ENCODE measurements around the gene SPAG7.

SPAG7 gene

GRCh38 chr17:4950075-4950745 is 17.4 kb downstream of the SPAG7 start:
- DNase-seq (ENCODE audit: low spot score), result no peak

GRCh38 chr17:4949321-4950074 is 18.1 kb downstream of the SPAG7 start:
- no peak for DNase-seq (ENCODE audit: low spot score)

- peak; percentile 88 for DNase-seq (ENCODE audit: low spot score)
Measured at GRCh38 chr17:4948931-4949320, 18.7 kb downstream of the SPAG7 start.

GRCh38 chr17:4948166-4948930 is 19.3 kb downstream of the SPAG7 start, which contains the start of gene PFN1:
PFN1 (minus strand) TSS chr17:4948530; CDS start chr17:4948394, 136 bp downstream.
- DNase-seq (ENCODE audit: low spot score), result peak; percentile 89

GRCh38 chr17:4947411-4948165 is 20.0 kb downstream of the SPAG7 start:
- no peak for DNase-seq (ENCODE audit: low spot score)

- DNase-seq (ENCODE audit: low spot score), result no peak
Measured at GRCh38 chr17:4947010-4947410, 20.6 kb downstream of the SPAG7 start.

- no peak for DNase-seq (ENCODE audit: low spot score)
Measured at GRCh38 chr17:4946312-4946976, 21.2 kb downstream of the SPAG7 start.

- no peak for DNase-seq (ENCODE audit: low spot score)
Measured at GRCh38 chr17:4945944-4946280, 21.7 kb downstream of the SPAG7 start.

GRCh38 chr17:4945176-4945943 is 22.3 kb downstream of the SPAG7 start:
- no peak for DNase-seq (ENCODE audit: low spot score)

GRCh38 chr17:4944554-4945175 is 23.0 kb downstream of the SPAG7 start:
- DNase-seq (ENCODE audit: low spot score), result no peak

GRCh38 chr17:4944163-4944553 is 23.5 kb downstream of the SPAG7 start:
- no peak for DNase-seq (ENCODE audit: low spot score)

GRCh38 chr17:4942760-4943508 is 24.7 kb downstream of the SPAG7 start:
- DNase-seq (ENCODE audit: low spot score), result no peak

- DNase-seq (ENCODE audit: low spot score), result no peak
Measured at GRCh38 chr17:4941319-4941610, 26.4 kb downstream of the SPAG7 start.

- no peak for DNase-seq (ENCODE audit: low spot score)
Measured at GRCh38 chr17:4940555-4941318, 26.9 kb downstream of the SPAG7 start.

- DNase-seq (ENCODE audit: low spot score), result peak; percentile 99
Measured at GRCh38 chr17:4939796-4940554, 27.6 kb downstream of the SPAG7 start, which contains the start of the genes RNF167 and SLC25A11. RNF167 (plus strand) TSS chr17:4940268; CDS start chr17:4940910, 642 bp downstream. SLC25A11 (minus strand) TSS chr17:4940046; CDS start chr17:4939910, 136 bp downstream.

- DNase-seq (ENCODE audit: low spot score), result no peak
Measured at GRCh38 chr17:4939546-4939795, 28.1 kb downstream of the SPAG7 start.

- DNase-seq (ENCODE audit: low spot score), result no peak
Measured at GRCh38 chr17:4938688-4939545, 28.7 kb downstream of the SPAG7 start.
